ENCODE data around the gene RAB12.
A peak's percentile ranks its signal among the peaks of the same experiment; 100 is the strongest.

Gene RAB12

GRCh38 chr18:8651478-8652261 lies 42.4 kb downstream of the RAB12 start:
- DNase-seq, result peak; percentile 41

GRCh38 chr18:8654503-8655451 lies 45.5 kb downstream of the RAB12 start:
- peak; percentile 67 for DNase-seq

DNA sequence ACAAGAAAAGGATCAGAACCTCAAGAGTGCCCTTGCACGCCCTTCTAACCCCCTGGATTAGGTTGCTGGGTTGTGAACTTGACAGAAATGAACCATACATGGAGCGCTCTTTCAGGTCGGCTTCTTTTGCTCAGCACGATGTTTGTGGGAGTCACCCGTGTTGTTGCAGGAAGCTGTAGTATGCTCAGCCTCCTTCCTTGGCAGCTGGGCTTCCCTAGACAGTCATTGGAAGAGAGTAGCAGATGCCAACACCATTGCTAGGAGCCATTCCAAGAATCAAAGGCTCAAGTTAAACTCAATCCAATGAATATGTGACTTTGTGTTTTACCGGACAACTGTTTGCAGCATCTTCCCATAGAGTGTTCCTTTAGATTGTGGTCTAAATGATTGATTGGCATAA lies 47.0 kb downstream of the RAB12 start:
- no peak for DNase-seq

DNA sequence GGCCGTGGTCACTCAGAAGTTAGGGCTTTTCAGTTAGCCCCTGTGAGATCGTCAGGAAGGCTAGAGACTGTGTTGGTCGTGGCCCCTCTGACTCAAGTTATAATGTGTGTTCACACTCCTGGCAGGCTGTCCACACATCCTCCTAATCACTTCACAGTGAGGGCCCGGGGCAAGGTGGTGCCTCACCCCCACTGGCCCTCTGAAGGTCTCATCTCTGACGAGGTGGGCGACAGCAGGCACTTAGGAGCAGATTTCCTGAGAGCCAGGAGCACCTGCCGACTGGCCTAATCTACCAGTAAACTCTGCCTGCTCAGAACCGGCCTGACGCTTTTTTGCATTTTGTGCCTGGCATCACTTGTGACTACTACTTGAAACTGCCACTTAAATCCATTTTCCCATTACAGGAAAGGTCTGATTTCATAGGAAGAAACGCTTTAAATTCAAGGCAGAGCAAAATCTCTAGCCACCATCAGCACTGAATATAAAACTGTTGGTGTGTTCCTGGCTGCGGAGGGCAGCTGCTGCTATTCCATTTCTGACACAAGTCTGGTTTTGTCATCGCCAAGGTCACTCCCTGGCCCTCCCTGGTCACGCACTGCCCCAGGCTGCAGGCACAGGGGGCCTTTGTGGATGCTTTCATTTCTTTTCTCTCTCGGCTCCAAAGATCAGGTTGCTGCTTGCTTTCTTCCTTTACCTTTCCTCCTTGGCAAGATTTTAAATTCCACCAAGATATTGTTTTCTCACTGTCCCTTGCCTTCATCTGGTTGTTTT lies 48.0 kb downstream of the RAB12 start:
- DNase-seq, result peak; percentile 36

DNA sequence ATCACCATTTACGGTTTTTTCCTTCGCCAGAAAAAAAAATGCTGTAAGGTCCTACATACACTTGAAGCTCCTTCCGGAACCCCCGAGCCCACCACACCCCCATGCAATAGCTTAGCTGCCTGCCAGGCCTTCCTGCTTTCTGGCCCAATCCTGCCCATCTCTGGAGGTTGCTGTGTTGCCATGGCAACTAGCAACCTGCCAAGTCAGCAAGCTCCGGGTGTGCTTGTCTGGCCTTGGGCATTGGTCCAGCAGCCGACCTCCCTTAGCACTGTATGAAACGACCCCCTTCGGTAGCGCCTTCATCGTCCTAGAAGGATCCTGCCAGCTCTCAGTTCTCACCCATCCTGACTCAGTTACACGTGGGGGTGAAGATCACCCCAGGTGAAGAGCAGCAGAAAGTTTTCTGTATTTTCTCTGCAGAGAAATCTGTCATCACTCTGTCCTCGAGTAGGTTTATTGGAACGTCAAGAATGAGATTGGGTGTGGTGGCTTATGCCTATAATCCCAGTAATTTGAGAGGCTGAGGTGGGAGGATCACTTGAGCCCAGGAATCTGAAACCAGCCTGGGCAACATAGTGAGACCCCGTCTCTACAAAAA lies 48.7 kb downstream of the RAB12 start:
- peak; percentile 64 for DNase-seq

GRCh38 chr18:8658858-8659485 lies 49.7 kb downstream of the RAB12 start:
- DNase-seq, result no peak

DNA sequence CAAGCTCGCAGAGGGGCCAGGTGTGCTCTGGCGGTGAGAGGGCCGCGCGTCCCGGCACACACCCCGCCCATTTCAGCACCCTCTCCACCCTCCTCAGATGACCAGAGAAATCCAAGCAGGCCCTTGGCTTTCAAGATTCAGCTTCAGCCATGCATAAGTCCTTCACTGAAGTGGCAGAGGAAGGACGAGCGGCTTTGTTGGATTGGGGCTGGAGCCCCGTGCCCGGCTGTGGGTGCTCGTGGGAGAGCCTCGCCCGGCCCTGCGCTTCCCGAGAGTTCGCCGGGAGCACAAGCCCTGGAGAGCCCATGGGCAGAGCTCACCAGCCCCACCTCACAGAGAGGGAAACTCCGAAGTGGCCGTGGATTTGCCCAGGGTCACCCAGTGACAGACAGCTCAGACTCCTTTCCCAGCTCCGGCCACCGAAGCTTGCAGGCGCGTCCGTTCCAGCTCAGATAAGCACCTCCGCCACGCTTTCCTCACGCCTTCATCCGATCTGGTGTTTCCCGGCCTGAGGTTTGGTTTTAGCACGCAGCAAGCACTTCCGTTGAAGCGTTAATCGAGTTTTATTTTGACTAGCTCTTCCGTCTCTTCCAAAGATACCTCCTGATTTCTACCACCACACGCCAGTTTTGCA lies 50.5 kb downstream of the RAB12 start:
- peak; percentile 83 for DNase-seq

DNA sequence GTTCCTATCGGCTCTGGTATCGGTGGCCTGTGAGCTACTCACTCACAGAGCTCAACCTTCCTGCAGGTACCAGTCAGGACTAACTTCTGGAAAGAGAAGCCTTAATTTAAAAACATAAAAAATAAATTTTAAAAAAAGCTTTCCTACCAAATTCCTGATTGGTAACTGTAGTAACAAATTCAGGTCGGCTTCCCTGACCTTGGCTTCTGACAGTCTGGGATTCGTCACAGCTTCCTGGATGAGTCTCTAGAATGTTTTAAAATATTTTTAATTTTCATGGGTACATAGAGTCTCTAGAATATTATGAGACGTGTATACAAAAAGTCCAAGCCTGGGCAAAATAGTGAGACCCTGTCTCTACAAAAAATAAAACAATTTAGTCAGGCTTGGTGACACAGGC lies 51.1 kb downstream of the RAB12 start:
- no peak for DNase-seq

GRCh38 chr18:8661754-8662559 lies 52.7 kb downstream of the RAB12 start:
- peak; percentile 100 for DNase-seq

DNA sequence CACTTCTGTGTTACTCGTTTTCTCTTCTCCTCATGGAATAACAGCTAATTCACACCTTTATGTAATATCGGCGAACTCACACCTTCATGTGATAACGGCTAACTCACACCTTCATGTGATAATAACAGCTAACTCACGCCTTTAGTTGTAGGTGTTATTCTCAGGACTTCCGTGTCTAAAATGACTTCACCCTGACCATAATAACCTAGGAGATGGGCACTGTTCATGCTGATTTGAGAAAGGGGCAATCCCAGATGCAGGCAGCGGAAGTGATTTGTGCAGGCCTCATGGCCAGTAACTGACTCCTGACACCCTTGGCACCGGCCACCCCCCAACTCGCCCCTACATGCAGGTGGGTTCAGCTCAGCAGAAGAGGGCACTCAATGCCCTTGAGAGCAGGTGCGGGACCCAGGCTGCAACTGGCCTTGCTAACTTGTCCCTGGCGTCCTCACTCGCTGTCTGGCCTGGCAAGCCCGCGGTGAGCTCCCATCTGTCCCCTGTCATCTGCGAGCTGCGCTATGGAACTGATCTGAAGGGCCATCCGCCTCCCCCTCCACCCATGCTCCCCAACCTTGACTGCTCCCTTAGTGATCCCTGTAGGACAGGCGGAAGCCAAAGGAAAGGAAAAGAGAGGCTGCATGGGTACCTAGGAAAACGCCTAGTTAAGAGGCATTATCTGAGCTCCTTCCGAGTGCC lies 53.5 kb downstream of the RAB12 start:
- DNase-seq, result peak; percentile 99

GRCh38 chr18:8667846-8668245 lies 58.6 kb downstream of the RAB12 start:
- no peak for DNase-seq

DNA sequence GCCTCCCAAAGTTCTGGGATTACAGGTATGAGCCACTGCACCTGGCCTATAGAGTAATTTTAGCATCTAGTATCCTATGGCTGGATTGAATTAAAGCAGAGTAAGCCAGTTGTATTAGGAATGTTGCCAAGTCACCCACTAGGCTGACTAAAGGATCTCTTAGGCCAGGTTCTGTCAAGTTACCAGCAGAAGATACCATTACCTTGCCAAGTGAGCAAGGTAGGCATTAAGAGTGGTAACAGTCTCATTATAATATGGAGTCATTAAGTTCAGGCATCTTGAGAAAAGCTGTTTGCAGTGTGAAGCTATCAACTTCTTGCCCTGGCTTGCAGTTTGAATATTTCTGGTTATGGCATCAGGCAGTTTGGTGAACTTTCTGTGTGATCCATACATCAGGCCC lies 59.1 kb downstream of the RAB12 start:
- no peak for DNase-seq

- DNase-seq, result no peak
Observed at GRCh38 chr18:8669571-8669970, 60.3 kb downstream of the RAB12 start.

DNA sequence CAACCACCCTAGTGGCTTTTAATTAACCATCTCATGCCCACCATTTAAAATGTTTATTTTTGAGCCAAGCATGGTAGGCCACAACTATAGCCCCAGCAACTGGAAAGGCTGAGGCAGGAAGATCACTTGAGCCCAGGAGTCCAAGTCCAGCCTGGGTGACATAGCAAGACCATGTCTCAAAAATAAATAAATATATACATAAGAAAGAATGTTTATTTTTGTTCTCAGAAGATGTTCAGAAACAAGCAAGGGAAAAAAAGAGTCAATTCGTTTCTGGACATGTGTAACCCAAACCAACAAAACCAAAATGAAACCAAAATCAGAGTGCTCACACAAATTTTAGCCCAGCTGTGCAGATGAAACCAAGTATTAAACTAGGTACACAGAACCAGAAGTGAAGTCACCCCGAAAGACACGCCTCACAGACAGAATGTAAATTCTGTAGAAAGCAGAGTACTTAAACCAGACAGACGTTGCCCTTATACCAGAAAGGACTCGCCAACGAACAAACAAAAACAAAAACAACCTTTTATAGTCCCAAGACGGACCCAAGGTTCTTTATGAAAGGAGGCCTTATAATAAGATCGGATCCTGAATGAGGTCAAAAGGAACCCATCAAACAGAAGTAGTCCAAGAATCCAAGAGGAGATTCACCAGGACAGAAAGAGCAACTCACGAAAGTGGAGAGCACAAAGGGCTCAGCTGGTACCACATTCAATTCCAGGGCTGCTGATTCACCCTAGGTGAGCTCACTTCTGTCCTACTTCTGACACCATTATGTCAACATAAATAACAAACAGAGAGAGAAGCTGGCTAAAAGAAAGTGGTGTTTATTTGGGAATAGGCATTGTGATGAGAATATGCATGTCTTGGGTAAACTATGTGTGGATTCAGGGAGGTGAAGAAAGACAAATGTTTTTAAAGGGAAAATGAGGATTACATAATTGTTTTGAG lies 64.3 kb downstream of the RAB12 start:
- DNase-seq, result peak; percentile 98

- DNase-seq, result no peak
Observed at GRCh38 chr18:8675057-8675456, 65.8 kb downstream of the RAB12 start.

DNA sequence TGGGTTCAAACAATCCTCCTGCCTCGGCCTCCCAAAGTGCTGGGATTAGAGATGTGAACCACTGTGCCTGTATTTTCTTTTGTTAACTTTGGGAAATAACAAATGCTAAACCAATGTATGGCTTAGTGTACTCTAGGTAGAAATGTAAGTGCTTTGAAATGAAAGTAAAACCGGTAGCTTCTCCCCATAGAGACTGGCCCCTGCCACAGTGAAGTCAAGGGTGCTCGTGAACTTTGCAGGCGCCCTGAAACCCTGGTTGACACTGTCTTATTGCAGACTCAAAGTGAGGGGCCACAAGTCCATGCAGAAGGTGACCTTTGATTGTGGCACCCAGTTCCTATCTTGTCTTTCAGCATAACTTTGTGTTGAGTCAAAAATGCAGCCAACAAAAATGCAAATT lies 72.0 kb downstream of the RAB12 start:
- DNase-seq, result no peak

DNA sequence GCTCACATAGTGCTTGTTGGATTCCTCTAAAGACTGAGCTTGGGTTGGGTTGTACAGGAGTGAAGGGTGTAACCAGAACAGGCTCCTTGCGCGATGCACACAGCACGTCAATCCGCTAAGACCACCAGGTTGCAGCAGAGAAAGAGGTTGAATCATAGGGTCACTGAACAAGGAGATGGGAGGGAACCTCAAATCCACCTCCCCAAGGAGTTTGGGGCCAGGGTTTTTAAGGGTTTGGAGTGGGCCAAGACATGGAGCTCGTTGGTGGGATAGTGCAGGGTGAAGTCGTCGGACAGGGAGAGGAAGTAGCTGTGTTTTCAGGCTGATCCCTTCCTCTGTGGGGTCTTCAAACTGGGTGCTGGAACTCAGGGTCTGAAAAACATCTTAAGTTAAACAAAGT lies 75.3 kb downstream of the RAB12 start:
- no peak for DNase-seq

DNA sequence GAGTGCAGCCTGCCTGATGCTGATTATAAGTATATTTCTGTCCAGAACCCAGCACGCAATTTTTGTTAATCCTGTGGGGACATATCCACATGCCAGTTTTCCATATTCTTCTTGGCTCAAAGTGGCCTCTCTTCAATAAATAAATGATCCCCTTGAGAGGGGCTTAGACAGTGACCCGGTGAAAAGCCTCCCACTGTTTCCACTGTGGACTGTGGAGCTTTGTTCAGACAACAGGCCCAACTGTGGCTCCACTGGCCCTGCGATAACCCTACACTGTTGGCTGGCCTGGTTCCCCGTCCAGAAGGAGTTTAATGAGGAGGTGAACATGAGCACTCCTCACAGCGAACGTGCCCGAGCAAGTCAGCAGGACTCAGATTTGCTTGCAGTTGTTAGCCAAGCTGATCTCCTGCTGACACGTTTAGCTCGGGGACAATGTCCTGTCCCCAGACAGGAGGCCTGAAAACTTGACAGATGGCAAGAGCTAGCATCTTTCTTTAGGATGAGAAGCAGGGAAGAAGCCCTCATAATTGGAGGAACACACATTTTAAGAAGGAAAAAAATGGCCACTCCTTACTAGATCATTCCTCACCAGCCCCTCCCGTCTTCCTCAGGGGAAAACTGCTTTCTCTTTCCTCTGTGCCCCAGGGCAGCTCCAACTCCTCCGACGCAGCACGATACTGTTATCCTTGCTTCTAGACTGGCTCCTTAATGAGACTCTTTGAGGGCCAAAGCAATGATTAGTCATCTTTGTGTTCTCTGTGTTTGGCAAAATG lies 76.1 kb downstream of the RAB12 start:
- DNase-seq, result no peak
